ENCODE data around the gene FOXR1. TPM values are rescaled to one million over a fixed set of nuclear protein-coding genes. Genes with fewer than 3 reads are reported as not detected.
"Not testable (repeated sequence)": the region's sequence is repeated elsewhere in the genome, so short reads cannot be mapped to it uniquely, and the experiment has no call there.

The FOXR1 gene
- total RNA-seq, 4 donors from 2014 or later: not detected

GRCh38 chr11:118948000-118948399 is 23.6 kb upstream of the FOXR1 start:
- WGBS, 2 donors (ENCODE audit: low coverage in 1 of 2): 57 to 71% methylated on average over 2 to 3 of the region's 3 CpGs
- Histone ChIP-seq H3K27ac (no peak overlapping the region), H3K9me3 (no peaks in the 10 kb centered on the region), H3K4me3 (no peak overlapping the region), H3K36me3 (no peaks in the 10 kb centered on the region), H3K27me3 (peaks cover 8% of the 10 kb centered on the region), H3K4me1 (no peaks in the 10 kb centered on the region)
- no peak for TF ChIP-seq POLR2A (IDR thresholded peaks at IDR 0.05)
- TF ChIP-seq CTCF (IDR thresholded peaks at IDR 0.05): no peak
- no peak for TF ChIP-seq POLR2AphosphoS5 (IDR thresholded peaks at IDR 0.05)
- no peak for TF ChIP-seq EP300 (IDR thresholded peaks at IDR 0.05)
- ATAC-seq: no peak

DNA sequence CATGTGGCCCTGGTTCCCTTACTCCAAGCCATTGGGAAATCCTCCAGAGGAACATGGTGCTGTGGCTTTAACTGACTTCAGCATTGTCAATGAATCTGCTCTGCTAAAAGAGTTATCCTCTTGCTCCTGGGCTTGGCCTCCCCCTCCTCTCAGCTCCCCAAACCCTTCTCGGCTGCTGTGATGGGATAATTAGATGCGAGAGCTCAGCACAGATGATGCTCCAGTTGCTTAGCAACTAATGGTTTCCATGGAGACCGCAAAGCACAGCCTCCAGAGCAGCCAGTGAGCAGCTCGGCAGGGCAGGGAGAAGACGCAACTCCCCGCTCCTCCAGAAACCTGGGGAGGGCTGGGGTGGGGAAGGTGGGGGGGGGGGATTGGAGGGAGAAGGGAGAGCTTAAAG is 18.3 kb upstream of the FOXR1 start:
- H3K27me3 ChIP-seq: peaks cover 15% of the 10 kb centered on the region
- H3K9me3 ChIP-seq: no peaks in the 10 kb centered on the region
- H3K4me3 ChIP-seq: no peak overlapping the region
- TF ChIP-seq POLR2AphosphoS5 (IDR thresholded peaks at IDR 0.05) (no peak), EP300 (IDR thresholded peaks at IDR 0.05) (no peak), POLR2A (IDR thresholded peaks at IDR 0.05) (no peak), CTCF (IDR thresholded peaks at IDR 0.05) (no peak)
- H3K27ac ChIP-seq: no peak overlapping the region
- no peaks in the 10 kb centered on the region for H3K36me3 ChIP-seq
- 40% methylated on average over 3 of the region's 6 CpGs; no CpG with 5 or more reads in 1 of the 2 donors for WGBS, 2 donors (ENCODE audit: low coverage in 1 of 2)
- H3K4me1 ChIP-seq: peaks cover 0 to 8% (median 0%) of the 10 kb centered on the region in 3 donors
- no peak for ATAC-seq

DNA sequence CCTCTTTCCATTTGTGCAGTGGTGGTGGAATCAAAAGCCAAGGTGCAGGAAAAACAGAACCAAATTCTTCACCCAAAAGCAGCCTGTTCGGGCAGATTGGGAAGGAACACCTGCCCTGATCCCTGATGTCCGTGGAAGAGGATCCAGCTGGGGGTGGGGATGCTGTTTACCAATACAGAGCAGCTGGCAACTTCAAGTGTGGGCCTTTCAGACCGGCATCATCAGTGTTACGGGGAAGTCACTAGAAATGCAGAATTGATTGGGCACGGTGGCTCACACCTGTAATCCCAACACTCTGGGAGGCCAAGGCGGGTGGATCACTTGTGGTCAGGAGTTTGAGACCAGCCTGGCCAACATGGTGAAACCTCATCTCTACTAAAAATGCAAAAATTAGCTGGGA is 17.6 kb upstream of the FOXR1 start:
- not testable (repeated sequence) for H3K9me3 ChIP-seq, ATAC-seq, H3K4me3 ChIP-seq, H3K27ac ChIP-seq, H3K4me1 ChIP-seq, H3K36me3 ChIP-seq
- WGBS, 2 donors (ENCODE audit: low coverage in 1 of 2): 40 to 80% methylated on average over 1 of the region's 6 CpGs
- H3K27me3 ChIP-seq: peaks cover 15% of the 10 kb centered on the region

GRCh38 chr11:118956094-118956846 is 15.3 kb upstream of the FOXR1 start, which contains the start of gene UPK2:
UPK2 (plus strand) TSS chr11:118956298; CDS start chr11:118956351, 53 bp downstream.
- ATAC-seq: peak; percentile 94
- WGBS, 2 donors (ENCODE audit: low coverage in 1 of 2): no CpG with 5 or more reads among the region's 7 CpGs

More at GRCh38 chr11:118956094-118956846, 15.3 kb upstream of the FOXR1 start, which contains the start of gene UPK2:
- Histone ChIP-seq H3K27ac (no peak within 1 kb of the TSS), H3K4me3 (no peak within 1 kb of the TSS), H3K36me3 (no peaks in the 10 kb centered on the region), H3K27me3 (peaks cover 15% of the 10 kb centered on the region), H3K9me3 (no peaks in the 10 kb centered on the region), H3K4me1 (peaks cover 0 to 8% (median 0%) of the 10 kb centered on the region in 3 donors)
- TF ChIP-seq POLR2AphosphoS5 (IDR thresholded peaks at IDR 0.05): peak; percentile 39
- TF ChIP-seq CTCF (IDR thresholded peaks at IDR 0.05): peak in 3 of 4 experiments; percentile 98 to 99 (median 99)
- no peak for TF ChIP-seq EP300 (IDR thresholded peaks at IDR 0.05)
- TF ChIP-seq POLR2A (IDR thresholded peaks at IDR 0.05): no peak
